ENCODE measurements around the gene BORCS5. TPM values are rescaled to one million over a fixed set of nuclear protein-coding genes. Genes with fewer than 3 reads are reported as not detected.
A peak's percentile ranks its signal among the peaks of the same experiment; 100 is the strongest.

Gene BORCS5
- total RNA-seq, 1 experiment from 2014 or later = 25.7 TPM

DNA sequence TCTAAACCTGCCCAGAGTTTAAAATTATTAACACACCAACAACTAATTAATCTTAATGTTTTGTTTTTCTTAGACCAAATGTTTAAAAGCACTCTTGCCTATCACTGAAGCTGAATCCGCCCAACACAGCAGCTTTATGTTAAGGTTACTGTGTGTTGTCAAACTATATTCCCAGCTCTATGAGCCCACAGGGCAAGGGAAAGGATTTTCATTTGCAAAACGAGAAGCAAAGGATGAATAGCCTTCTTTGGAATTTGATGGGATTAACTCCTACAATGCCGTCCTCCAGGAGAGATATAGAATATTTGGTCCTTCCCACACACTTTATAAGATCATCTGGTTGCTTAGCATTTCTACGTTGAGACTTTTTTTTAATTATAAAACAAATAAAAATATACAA is 162.0 kb downstream of the BORCS5 start:
- H3K4me1 Mint-ChIP-seq (ENCODE audit: low read depth, unreplicated experiment) = peaks cover 12% of the 10 kb centered on the region
- H3K27ac Mint-ChIP-seq (ENCODE audit: unreplicated experiment) = no peak overlapping the region
- Histone ChIP-seq H3K27me3 (replicated peaks; ENCODE audit: control insufficient read depth, insufficient read depth, low read length) (no peaks in the 10 kb centered on the region), H3K4me1 (peaks cover 19% of the 10 kb centered on the region), H3K36me3 (ENCODE audit: control insufficient read depth, insufficient read depth, low read length) (no peaks in the 10 kb centered on the region), H3K9me3 (no peaks in the 10 kb centered on the region), H3K4me3 (ENCODE audit: low read depth, low read length) (no peak overlapping the region)
- TF ChIP-seq, protein P1, sequence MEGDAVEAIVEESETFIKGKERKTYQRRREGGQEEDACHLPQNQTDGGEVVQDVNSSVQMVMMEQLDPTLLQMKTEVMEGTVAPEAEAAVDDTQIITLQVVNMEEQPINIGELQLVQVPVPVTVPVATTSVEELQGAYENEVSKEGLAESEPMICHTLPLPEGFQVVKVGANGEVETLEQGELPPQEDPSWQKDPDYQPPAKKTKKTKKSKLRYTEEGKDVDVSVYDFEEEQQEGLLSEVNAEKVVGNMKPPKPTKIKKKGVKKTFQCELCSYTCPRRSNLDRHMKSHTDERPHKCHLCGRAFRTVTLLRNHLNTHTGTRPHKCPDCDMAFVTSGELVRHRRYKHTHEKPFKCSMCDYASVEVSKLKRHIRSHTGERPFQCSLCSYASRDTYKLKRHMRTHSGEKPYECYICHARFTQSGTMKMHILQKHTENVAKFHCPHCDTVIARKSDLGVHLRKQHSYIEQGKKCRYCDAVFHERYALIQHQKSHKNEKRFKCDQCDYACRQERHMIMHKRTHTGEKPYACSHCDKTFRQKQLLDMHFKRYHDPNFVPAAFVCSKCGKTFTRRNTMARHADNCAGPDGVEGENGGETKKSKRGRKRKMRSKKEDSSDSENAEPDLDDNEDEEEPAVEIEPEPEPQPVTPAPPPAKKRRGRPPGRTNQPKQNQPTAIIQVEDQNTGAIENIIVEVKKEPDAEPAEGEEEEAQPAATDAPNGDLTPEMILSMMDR (IDR thresholded peaks at IDR 0.05; ENCODE audit: insufficient read depth in 1 of 2, low read depth in 1 of 2, low read length in 1 of 2, severe bottlenecking in 1 of 2, unreplicated experiment in 1 of 2) = no peak
- POLR2A ChIA-PET = interaction anchor here (0.7 kb wide), 1 partner anchor 13 kb away, joined by 4 read pairs; no protein-coding TSS in a partner anchor
- intact Hi-C loops (cut with micrococcal nuclease; ENCODE audit: unreplicated experiment) = no loop called here
- CTCF ChIA-PET = no interaction called here
- H3K27me3 Mint-ChIP-seq (ENCODE audit: insufficient read depth, unreplicated experiment) = no peaks in the 10 kb centered on the region
- no peak overlapping the region for H3K4me3 Mint-ChIP-seq (ENCODE audit: unreplicated experiment)
- no peaks in the 10 kb centered on the region for H3K9me3 Mint-ChIP-seq (ENCODE audit: unreplicated experiment)
- no peak for DNase-seq
- H3K36me3 Mint-ChIP-seq (ENCODE audit: insufficient read depth, unreplicated experiment) = peaks cover 59% of the 10 kb centered on the region
- BruUV-seq (replicated peaks) = TSS peak; percentile 4

Other genes starting within 250 kb of the BORCS5 start
- 72.7 and 78.4 TPM in 2 replicates for gene LRP6, start 90.0 kb upstream of the BORCS5 start, total RNA-seq (2022)
- gene MANSC1, start 6.8 kb upstream of the BORCS5 start, total RNA-seq (2022) = 27.5 and 28.9 TPM in 2 replicates
- gene DUSP16, start 205.8 kb downstream of the BORCS5 start, total RNA-seq (2022) = 63.9 and 76.8 TPM in 2 replicates

Data from Caco-2 (cell line).